Measurements from ENCODE around the gene STK26. TPM values are rescaled to one million over a fixed set of nuclear protein-coding genes. Genes with fewer than 3 reads are reported as not detected.

STK26 gene
- total and polyA plus RNA-seq, 2 of the 13 experiments (the other 11 are each of a cell fraction or from before 2014, with no cell fraction given) = 16.9 to 47.9 TPM

DNA sequence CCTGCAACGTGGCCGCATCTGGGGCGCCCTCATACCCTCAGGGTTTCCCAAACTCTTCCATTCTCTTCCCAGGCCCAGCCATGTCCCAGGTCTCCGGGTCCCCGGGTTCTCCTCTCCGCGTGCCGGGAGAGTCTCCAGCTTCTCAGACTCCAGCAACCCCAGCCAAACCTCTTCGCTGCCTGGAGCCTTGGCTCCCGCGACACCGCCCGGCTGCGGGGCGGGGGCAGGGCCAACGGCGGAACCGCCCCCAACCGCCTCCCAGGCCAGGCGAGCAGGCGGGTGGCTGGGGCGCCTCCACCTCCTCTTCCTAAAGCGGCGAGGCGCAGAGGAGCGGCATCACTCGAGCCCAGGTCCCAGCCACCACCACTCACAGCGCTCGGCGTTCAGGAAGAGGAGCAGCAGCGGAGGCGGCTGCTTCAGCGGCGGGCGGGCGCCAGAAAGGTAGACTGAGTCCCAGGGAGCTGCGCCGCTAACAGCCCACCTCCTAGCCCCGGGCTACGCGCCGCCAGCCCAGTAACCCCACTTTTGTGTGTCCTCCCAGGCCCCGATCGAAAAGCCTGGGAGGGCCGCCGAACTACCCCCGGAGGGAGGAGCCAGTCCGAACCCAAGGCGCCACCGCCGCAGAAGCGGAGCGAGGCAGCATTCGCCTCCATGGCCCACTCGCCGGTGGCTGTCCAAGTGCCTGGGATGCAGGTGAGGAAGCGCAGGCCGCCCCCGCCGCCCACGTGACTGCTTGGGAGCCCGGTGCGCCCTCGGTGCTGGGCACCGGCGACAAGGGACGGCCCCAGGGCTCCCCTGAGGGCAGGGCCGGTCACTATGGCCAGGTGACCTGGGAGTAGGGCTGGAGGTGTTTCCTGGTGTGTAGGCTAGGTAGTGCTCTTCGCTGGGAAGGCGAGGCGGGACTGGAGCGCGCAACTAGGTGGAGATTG, at the start of gene STK26 (continued):
- TF ChIP-seq EZH2 (conservative IDR thresholded peaks at IDR 0.05; ENCODE audit: low read depth, low read length) (no peak), SIX1 (CRISPR knock-in tag; IDR thresholded peaks at IDR 0.05; ENCODE audit: borderline replicate concordance) (no peak), SRSF1 (optimal IDR thresholded peaks at IDR 0.05; ENCODE audit: low read depth, low read length) (no peak), NFRKB (IDR thresholded peaks at IDR 0.05) (no peak), SMAD9 (CRISPR knock-in tag; IDR thresholded peaks at IDR 0.05) (no peak), ESRRA (CRISPR knock-in tag; IDR thresholded peaks at IDR 0.05; ENCODE audit: low read depth) (no peak; the same call in 1 of the 2 replicates), ZNF343 (CRISPR knock-in tag; IDR thresholded peaks at IDR 0.05) (no peak), ZNF546 (CRISPR knock-in tag; conservative IDR thresholded peaks at IDR 0.05) (no peak; the same call in 1 of the 2 replicates), MIER2 (CRISPR knock-in tag; IDR thresholded peaks at IDR 0.05) (no peak), ZNF629 (CRISPR knock-in tag; conservative IDR thresholded peaks at IDR 0.05) (no peak), SNAPC2 (CRISPR knock-in tag; IDR thresholded peaks at IDR 0.05) (no peak), FOXK1 (CRISPR knock-in tag; IDR thresholded peaks at IDR 0.05; ENCODE audit: borderline replicate concordance, low read depth) (0 out of 2 replicates have a peak, but pooled peaks have one; percentile 30), KDM6A (CRISPR knock-in tag; IDR thresholded peaks at IDR 0.05; ENCODE audit: low read depth) (no peak), MXD4 (CRISPR knock-in tag; IDR thresholded peaks at IDR 0.05) (no peak), KLF11 (CRISPR knock-in tag; IDR thresholded peaks at IDR 0.05) (0 out of 2 replicates have a peak, but pooled peaks have one; percentile 31), ZNF24 (IDR thresholded peaks at IDR 0.05) (no peak), CCAR2 (optimal IDR thresholded peaks at IDR 0.05; ENCODE audit: low read depth, low read length) (no peak), HOXA3 (CRISPR knock-in tag; IDR thresholded peaks at IDR 0.05) (no peak), ZNF790 (CRISPR knock-in tag; IDR thresholded peaks at IDR 0.05; ENCODE audit: borderline replicate concordance) (no peak)
- TF ChIP-seq, protein P1, sequence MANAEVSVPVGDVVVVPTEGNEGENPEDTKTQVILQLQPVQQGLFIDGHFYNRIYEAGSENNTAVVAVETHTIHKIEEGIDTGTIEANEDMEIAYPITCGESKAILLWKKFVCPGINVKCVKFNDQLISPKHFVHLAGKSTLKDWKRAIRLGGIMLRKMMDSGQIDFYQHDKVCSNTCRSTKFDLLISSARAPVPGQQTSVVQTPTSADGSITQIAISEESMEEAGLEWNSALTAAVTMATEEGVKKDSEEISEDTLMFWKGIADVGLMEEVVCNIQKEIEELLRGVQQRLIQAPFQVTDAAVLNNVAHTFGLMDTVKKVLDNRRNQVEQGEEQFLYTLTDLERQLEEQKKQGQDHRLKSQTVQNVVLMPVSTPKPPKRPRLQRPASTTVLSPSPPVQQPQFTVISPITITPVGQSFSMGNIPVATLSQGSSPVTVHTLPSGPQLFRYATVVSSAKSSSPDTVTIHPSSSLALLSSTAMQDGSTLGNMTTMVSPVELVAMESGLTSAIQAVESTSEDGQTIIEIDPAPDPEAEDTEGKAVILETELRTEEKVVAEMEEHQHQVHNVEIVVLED (CRISPR knock-in tag; IDR thresholded peaks at IDR 0.05; ENCODE audit: borderline replicate concordance) = no peak
- TF ChIP-seq, protein P2, sequence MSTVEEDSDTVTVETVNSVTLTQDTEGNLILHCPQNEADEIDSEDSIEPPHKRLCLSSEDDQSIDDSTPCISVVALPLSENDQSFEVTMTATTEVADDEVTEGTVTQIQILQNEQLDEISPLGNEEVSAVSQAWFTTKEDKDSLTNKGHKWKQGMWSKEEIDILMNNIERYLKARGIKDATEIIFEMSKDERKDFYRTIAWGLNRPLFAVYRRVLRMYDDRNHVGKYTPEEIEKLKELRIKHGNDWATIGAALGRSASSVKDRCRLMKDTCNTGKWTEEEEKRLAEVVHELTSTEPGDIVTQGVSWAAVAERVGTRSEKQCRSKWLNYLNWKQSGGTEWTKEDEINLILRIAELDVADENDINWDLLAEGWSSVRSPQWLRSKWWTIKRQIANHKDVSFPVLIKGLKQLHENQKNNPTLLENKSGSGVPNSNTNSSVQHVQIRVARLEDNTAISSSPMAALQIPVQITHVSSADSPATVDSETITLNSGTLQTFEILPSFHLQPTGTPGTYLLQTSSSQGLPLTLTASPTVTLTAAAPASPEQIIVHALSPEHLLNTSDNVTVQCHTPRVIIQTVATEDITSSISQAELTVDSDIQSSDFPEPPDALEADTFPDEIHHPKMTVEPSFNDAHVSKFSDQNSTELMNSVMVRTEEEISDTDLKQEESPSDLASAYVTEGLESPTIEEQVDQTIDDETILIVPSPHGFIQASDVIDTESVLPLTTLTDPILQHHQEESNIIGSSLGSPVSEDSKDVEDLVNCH (CRISPR knock-in tag; IDR thresholded peaks at IDR 0.05) = no peak
- TF ChIP-seq, protein P3, sequence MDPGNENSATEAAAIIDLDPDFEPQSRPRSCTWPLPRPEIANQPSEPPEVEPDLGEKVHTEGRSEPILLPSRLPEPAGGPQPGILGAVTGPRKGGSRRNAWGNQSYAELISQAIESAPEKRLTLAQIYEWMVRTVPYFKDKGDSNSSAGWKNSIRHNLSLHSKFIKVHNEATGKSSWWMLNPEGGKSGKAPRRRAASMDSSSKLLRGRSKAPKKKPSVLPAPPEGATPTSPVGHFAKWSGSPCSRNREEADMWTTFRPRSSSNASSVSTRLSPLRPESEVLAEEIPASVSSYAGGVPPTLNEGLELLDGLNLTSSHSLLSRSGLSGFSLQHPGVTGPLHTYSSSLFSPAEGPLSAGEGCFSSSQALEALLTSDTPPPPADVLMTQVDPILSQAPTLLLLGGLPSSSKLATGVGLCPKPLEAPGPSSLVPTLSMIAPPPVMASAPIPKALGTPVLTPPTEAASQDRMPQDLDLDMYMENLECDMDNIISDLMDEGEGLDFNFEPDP (CRISPR knock-in tag; conservative IDR thresholded peaks at IDR 0.05) = no peak
- TF ChIP-seq, protein P4, sequence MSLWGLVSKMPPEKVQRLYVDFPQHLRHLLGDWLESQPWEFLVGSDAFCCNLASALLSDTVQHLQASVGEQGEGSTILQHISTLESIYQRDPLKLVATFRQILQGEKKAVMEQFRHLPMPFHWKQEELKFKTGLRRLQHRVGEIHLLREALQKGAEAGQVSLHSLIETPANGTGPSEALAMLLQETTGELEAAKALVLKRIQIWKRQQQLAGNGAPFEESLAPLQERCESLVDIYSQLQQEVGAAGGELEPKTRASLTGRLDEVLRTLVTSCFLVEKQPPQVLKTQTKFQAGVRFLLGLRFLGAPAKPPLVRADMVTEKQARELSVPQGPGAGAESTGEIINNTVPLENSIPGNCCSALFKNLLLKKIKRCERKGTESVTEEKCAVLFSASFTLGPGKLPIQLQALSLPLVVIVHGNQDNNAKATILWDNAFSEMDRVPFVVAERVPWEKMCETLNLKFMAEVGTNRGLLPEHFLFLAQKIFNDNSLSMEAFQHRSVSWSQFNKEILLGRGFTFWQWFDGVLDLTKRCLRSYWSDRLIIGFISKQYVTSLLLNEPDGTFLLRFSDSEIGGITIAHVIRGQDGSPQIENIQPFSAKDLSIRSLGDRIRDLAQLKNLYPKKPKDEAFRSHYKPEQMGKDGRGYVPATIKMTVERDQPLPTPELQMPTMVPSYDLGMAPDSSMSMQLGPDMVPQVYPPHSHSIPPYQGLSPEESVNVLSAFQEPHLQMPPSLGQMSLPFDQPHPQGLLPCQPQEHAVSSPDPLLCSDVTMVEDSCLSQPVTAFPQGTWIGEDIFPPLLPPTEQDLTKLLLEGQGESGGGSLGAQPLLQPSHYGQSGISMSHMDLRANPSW (CRISPR knock-in tag; IDR thresholded peaks at IDR 0.05; ENCODE audit: borderline replicate concordance) = no peak
